HG03064 (cell line): Measurements from ENCODE around the gene DAG1.

Source experiments
- ATAC-seq: cut with Tn5 transposase; IDR thresholded peaks from one replicate; pipeline ENCODE4 v1.9.1; 2021; ENCODE audit warnings: low read depth; ENCODE audit not compliant: unreplicated experiment

DAG1 gene

GRCh38 chr3:49512781-49513355, 42.8 kb downstream of the DAG1 start:
- ATAC-seq, result no peak

- ATAC-seq, result no peak
Measured at GRCh38 chr3:49513494-49514124, 43.5 kb downstream of the DAG1 start.

- no peak for ATAC-seq
Measured at GRCh38 chr3:49518016-49518415, 47.9 kb downstream of the DAG1 start.

- no peak for ATAC-seq
Measured at GRCh38 chr3:49518441-49518840, 48.4 kb downstream of the DAG1 start.

GRCh38 chr3:49519296-49519695, 49.2 kb downstream of the DAG1 start:
- no peak for ATAC-seq

GRCh38 chr3:49519916-49520385, 49.9 kb downstream of the DAG1 start:
- ATAC-seq, result no peak

- ATAC-seq, result no peak
Measured at GRCh38 chr3:49523756-49524747, 54.0 kb downstream of the DAG1 start.

- ATAC-seq, result no peak
Measured at GRCh38 chr3:49529567-49529966, 59.5 kb downstream of the DAG1 start.

GRCh38 chr3:49530231-49530630, 60.2 kb downstream of the DAG1 start:
- ATAC-seq, result no peak

GRCh38 chr3:49530701-49531100, 60.6 kb downstream of the DAG1 start:
- ATAC-seq, result no peak

- no peak for ATAC-seq
Measured at GRCh38 chr3:49531218-49531617, 61.2 kb downstream of the DAG1 start.

- no peak for ATAC-seq
Measured at GRCh38 chr3:49531715-49532114, 61.6 kb downstream of the DAG1 start.

- ATAC-seq, result no peak
Measured at GRCh38 chr3:49533031-49533430, 63.0 kb downstream of the DAG1 start.

GRCh38 chr3:49533786-49534519, 63.9 kb downstream of the DAG1 start:
- no peak for ATAC-seq

GRCh38 chr3:49534581-49535441, 64.7 kb downstream of the DAG1 start:
- no peak for ATAC-seq

- no peak for ATAC-seq
Measured at GRCh38 chr3:49535971-49536874, 66.2 kb downstream of the DAG1 start.

GRCh38 chr3:49536875-49537533, 66.9 kb downstream of the DAG1 start:
- no peak for ATAC-seq
